Measurements from ENCODE around the gene TCHP.
A peak's percentile ranks its signal among the peaks of the same experiment; 100 is the strongest.

The TCHP gene

DNA sequence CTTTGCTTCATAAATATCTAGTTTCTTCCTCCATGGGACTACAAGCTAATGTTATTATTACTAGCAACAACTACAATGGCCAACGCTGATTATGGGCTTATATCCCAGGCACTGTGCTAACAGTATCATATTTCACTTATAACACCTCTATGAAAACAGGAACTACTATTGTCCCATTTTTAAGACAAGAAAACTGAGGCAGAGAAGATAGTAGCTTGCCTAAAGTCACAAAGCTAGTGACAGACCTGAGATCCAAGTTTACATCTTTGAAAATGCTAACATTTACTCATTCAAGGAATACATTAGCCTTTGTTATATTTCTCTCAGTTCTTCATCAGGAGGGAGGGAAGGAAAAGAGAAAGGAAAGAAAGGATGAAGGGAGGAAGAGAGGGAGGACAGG, 63.3 kb downstream of the TCHP start:
- DNase-seq (ENCODE audit: low read depth), result no peak

DNA sequence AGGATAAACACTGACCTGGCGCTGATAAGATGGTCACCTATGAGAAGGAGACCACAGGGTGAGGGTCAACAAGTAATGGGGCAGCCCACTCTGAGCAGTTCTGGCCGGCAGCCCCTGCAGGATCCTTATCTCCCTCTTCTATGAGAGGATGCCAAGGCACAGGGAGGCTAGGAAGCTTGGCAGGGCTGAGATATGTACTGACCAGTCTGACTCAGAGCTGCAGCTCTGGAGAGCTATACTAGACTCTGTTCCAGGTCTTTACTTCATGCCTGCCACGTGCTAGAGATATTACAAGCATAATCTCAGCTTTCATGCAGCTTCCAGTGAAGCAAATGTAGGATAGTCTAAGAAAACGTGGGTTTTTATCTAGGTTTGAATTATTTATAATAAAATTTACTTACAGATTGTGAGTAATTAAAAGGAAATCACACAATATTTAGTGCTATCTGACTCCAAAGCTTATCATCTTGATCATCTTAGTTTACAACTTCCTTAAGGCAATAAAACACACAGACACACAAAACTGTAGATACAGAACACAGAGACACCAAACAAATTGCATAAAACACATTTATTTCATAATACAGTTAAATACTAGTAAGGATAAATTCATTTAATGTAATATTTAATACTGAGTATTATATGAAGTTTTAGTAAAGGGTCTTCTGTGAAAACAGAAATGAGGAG, 63.8 kb downstream of the TCHP start:
- DNase-seq (ENCODE audit: low read depth), result peak; percentile 82

DNA sequence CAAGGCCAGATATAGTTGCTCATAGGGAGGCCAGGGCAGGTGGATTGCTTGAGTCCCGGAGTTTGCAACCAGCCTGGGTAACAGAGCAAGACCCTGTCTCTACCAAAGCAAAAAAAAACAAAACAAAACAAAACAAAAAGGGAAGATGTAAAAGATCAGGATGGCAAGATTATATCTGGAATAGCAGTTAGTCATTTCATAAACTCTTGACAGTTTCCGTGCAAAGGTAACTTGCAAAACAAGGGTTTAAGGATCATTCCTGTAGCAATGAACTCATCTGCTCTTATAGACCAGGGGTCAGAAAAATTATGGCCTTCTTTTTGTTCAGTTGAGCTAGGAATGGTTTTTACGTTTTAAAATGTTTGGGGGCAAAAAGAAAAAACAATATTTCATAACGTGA, 66.5 kb downstream of the TCHP start:
- DNase-seq (ENCODE audit: low read depth), result no peak

DNA sequence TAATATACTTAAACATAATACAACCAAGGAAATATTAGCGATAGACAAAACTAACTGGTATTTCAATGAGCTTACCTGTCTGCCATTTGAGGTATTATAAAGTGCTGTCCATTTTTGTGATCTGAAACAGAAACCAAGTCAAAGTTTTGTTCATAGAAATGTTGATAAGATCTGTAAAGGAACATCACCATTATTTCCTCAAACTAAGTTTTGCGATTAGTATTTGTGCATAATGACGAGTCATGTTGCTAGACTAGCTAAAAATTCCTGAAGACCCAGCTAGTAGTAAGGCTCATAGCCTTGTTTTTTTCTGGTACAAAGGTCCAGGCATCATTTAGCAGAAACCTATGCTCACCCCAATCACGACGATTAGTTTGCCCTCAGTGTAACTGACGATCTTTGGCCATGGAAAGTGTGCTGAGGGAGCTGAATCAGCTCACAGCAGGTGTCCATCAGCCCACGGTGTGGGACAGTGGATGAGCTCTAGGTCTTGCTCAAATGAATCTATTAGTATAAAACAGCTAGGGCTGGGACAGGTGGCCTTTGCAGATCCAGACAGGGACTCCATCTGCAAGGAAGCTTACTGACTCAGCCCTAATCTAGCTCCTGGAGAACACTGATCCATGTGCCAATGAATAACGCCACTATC, 67.4 kb downstream of the TCHP start:
- DNase-seq (ENCODE audit: low read depth), result no peak
